Left forelimb (tissue), 1 donor: ENCODE data around the gene QRICH2.
"Not testable (repeated sequence)": the region's sequence is repeated elsewhere in the genome, so short reads cannot be mapped to it uniquely, and the experiment has no call there.

ENCODE experiments used
- DNase-seq: peaks from one replicate; pipeline ENCODE4 v3.0.0-alpha.2; 2018; ENCODE audit warnings: low spot score

The QRICH2 gene

DNA sequence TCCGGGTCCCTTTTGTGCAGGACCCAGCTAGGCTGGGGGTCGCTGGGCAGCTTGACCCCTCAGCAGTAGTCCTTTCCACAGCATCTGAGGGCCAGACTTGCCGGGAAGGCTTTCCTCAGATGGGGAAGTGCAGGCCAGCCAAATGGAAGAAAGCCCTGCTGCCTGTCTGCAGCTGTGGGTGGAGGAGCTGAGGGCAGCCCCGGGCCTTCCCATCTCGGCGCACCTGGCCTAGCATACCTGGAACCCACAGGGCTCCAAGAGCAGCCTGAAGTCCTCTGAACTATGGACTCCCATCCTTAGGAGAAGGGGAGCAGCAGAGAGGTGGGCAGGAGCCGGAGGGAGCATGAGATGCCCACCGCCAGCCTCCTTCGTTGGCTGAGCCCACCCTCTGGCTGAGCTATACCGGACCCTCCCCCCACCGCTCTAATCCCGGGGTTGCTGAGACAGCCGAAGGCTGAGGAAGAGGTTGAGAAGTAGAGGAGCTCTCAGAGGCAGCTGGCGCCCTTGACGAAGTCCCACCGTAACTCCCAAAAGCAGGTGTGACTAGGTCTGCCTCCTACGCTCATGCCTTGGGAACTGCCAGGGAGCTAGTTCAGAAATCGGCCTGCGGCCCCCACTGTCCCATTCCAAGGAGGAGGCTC is 29.7 kb downstream of the QRICH2 start:
- no peak for DNase-seq

DNA sequence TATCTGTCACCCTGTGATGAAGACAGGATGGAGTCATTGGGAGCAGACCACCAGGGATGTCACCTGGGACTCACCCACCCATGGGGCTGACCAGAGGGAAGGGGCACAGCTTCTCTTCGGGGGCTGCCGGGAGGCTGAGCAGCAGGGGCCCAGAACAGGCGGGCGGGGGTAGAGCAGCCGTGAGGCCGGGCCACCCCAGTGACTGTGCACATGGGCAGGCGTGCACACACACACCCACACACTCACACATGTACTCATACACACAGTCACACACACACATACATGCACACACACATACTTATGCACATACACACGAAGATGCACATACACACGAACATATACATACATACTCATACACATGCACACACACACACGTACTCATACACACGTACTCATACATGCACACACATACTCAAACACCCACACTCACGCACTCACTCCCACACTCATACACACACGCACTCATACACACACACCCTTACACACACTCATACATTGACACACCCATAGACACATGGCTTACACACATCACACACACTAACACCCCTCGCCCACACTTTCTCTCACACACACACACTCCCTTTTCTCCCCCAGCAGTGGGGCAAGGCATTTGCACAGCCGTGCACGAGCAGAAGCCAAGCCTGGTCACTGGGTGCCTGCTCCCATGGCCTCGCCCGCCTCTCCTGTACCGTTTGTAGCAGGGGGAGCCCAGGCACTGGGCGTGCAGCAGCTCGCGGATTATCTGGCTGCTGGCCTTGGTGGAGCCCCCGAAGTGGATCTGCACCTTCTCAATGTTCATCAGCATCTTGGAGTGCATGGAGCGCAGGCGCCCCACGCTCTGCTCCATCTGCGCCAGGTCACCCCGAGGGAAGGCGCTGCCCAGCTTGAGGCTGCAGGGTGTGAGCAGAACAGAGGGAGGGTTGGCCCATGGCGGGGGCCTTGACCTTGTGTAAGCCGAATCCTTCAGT is 30.5 kb downstream of the QRICH2 start:
- DNase-seq: no peak

DNA sequence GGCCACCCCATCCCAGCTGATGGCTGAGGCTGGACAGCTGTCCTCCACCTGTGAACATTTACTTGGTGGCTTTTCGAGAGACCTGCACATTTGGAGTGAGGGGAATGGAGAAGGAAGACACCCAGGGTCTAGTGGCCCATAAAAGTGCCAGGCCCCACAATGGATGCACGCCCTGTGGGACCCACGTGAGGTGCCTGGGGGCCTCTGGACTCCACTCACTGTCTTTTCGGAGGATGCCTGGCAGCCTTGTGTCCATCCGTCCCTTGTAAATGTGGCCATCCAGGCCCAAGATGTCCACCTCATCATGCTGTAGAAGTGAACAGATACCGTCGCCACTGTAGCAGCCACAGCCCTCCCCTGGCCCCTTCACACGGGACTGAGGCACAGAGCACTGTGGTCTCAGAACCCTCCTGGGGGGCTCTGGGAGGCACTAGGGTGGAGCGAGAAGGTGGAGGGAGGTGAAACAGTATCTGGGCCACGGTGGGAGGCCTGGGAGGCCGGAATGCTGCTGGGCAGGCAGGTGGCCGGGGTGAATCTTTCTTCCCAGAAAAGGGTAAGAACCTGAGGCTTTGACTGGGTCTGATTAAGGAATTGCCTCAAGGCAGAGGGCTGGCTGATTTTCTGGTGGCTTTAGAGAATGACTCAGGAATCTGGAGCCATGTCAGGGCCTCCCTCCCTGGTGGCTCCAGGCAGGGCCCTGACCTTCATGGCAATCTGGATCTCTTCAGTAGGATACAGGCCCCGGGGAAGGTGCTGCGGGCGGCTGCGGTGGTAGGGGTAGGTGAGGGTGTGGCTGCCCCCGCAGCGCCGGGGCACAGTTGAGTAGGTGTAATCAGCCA is 31.4 kb downstream of the QRICH2 start:
- no peak for DNase-seq

DNA sequence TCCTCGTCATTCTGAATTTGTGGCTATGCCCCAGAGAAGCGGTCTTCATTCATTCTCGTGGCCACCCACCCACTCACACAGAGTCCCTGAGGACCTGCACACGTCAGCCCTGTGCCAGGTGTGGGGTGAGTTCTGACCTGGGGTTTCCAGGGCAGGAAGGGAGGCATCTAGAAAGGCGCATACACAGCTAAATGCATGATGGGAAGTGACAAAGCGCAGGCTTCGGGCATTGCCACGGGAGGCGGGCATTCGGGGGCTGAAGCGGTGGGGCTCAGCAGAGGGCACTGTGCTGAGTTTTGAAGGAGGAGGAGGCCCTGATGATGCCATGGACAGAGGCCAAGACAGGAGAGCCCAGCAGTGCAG is 32.0 kb downstream of the QRICH2 start:
- no peak for DNase-seq

DNA sequence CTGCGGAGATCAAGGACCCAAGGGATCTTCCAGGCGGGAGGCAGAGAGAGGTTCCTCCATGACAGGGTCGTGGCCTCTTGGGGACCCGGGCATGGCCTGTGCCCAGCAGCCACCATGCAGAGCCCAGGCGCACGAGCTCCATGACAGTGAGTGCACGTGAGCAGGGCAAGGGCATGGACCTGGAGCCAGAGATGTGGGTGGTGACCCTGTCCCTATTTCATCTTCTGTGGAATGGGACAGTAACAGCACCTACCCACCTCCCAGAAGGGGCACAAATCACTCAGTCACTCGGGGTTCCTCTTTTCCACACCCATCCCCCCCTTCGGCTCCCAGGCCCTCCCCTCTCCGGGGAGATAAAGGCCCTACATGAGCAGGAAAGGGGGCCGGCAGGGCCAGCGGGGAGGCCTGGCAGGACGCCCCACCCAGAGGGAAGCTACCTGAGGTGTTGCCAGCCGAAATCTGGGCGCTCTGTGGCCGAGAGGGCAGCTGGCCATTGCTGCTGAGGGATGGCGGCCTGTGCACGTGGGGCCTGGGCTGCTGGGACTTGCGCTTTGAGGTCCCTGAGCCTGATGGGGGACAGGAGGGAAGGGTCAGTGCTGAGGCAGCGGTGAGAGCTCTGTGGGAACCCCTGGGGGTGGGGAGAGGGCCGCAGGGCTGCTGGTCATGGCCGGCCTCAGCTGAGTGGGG is 32.6 kb downstream of the QRICH2 start:
- no peak for DNase-seq

DNA sequence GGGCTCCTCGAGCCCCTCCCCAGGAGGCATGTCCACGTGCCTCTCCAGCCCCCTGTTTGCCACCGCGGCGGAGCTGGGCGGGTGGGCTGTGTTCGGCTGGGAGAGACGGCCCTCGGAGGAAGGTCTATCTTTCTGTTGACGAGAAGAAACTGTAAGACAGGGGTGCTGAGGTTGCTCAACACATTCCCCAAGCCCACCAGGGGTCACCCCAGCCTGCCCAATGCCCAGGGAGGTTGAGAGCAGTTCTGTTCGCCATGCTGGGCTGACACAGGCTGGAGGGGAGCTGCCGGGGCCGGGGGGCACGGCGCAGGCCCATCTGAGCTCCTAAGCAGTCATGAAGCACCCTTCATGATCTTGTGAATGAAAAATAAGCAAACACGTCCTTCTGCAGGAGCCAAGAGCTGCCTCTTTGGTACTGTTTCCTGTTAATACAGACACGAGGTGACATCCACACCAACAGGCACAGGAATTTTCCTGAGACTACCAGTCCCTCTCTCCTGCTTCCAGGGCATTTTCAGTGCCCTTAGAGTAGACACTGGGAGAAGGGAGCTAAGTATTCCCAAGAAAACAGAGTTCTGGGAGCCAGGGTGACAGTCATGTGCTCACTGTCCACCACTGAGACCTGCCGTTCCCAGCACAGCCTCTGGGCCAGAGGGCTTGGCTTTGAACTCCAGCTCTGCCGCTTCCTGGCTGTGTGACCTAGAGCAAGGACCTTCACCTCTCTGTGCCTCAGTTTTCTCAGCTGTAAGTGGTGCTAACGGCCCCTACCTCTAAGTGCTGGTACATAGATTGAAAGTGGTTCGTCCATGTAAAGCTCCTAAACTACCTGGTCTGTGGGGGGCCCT is 33.7 kb downstream of the QRICH2 start:
- no peak for DNase-seq

DNA sequence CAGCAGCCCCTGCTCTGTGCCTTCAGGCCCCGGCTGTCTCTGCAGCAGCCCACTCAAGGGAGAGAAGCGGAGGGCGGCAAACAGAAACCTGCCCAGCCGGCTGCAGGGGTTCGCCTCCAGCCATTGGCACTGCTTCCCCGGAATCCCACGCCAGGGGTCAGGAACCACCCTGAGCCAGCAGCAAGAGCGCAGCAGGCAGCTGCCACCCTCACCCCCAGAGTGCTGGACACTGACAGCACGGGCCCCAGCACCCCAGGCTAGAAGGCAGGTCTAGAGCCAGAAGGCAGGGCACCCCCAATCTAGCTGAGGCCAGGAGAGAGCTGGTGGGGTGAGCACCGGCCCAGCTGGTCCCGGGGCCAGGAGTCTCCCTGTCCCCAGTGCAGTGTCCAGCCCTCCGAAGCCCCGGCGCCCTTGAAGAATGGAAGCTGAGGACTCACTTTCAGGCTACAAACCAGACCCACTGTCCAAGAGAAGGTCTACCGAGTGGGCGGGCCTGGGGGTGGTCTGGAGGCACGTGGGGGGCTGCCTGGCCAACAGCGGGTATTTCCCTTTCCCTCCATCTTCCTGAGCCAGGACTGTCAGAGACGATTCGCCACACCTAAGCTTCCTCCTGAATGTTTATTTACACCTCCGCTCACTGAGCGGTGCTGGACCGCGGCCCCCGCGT is 34.5 kb downstream of the QRICH2 start:
- DNase-seq: no peak

DNA sequence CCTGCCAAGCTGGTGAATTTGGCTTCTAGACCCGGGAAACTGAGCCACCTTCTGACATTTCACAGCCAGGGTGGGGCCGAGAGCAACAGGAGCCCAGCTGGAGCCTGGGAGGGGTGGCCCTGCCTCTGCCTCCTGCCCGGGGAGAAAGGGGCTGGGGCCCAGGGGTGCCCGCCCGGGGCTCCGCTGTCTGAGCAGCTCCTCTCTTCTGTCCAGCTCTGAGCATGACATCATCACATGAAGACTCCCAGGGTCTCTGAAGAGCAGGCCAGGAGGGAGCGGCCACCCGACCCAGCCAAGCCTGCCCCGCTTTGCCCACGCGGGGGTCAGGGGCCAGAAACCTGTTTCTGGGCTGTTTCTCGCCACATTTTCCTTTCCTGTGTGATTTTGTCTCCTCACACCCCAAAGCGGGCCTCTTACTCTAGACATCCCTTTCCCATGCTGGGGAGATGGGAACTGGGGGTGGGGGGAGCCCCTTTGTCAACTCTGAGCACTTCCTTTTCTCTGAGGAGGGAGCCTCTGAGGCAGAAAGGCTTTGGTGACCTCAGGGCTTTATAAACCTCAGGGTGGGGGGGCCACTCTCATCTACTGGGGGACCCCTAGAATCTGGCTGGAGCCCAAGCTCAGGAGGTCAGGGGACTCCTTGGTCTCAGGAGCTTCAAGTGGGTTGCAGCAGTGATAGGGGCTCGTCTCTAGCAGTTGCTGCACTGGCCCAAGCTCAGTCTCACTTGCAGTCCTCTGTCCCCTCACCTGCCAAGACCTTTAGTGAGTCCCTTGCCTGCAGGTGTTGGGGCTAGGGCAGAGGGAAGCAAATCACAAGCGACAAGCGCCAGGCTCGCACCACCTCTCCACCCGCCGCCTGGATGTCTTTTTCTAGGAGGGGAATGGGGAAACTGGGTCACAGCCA is 35.3 kb downstream of the QRICH2 start:
- DNase-seq: no peak

DNA sequence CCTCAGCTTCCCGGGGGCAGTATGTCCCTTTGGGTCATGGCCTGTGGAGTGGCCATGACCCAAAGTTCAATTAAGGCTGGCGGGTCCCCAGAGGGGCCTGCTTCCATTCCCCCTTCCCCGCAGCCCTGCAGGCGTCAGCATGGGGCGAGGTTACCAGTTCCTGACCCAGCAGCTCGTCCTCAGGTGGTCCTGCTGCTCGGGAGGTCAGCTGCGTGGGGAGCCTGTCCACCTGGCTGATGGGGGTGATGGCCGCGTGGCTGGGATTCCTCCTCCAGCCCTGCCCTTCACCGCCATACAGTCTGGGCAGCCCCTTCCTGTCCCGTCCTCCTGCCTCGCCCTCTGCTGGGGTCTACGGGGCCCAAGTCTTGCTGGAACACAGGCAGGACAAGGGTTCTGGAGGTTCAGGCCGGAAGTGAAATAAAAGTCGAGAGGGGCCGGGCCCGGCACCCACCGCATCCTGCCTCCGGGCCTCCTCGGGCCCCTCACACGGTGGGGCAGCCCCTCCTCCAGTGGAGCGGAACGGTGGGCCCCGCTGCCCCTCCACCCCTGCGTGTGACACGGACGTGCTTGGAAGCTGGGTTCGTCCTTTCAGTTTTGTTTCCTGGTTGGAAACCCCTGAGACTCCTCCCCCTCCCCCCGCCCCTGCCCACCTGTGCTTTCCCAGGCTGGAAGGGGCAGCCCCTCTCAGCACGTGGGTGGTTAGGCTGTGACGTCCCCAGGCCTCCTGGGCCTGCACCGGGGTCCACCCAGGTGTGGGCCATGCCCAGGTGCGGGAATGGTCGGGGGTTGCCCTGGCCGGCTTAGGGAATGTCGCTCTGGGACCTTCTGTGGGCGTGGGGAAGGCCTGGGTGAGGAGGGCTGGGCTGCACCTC is 36.2 kb downstream of the QRICH2 start:
- DNase-seq: no peak

DNA sequence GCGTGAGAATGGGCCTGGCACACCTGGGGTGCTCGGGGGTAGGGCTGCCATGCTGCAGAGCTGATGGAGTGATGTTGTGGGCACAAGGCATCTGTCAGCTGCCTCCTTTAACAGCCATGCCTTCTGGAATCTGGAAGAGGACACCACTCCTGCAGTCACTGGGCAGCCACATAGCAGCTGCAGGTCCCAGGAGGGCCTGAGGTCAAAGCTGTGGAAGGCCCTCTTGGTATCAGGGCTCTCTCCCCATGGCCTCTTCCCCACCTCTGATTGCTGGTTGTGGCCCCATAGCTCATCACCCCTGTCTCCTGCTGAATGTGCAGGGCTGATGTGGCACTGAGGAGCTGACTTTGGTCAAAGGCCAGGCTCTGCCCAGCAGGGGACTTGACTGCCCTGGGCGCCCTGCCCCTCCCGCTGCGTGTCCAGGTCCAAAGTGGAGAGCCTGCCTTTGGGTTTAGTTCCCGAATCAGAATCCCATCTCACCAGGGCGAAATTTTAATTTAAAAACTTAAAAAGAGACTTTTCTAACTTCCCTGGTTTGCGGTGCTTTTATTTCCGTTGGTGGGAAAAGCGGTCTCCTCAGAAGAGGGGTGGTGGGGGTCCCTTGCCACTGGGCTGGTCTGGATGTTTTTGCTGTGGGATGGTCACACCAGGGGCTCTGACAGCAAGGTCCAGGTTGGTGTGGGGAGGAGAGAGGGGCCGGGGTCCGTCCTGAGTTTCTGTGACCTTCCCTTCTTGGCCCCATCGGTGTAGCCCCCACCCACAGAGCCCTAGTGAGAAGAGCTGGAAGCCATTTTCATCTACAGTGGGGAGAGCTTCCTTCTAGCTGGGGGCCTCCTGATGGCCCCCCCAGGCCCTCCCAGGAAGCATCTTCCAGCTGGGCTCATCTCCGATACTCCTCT is 37.1 kb downstream of the QRICH2 start:
- no peak for DNase-seq

DNA sequence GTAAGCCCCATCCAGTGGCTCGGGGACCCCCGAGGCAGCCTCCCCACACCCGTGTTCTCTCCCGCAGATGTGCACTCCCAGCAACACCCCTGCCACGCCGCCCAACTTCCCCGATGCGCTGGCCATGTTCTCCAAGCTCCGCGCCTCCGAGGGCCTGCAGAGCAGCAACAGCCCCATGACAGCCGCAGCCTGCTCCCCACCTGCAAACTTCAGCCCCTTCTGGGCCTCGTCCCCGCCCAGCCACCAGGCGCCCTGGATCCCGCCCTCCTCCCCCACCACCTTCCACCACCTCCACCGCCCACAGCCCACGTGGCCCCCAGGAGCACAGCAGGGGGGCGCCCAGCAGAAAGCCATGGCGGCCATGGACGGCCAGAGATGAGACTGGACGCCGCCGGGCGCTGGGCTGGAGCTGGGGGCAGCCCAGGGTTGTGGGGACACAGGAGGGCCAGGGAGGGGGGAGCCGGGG is 37.9 kb downstream of the QRICH2 start:
- DNase-seq: no peak

DNA sequence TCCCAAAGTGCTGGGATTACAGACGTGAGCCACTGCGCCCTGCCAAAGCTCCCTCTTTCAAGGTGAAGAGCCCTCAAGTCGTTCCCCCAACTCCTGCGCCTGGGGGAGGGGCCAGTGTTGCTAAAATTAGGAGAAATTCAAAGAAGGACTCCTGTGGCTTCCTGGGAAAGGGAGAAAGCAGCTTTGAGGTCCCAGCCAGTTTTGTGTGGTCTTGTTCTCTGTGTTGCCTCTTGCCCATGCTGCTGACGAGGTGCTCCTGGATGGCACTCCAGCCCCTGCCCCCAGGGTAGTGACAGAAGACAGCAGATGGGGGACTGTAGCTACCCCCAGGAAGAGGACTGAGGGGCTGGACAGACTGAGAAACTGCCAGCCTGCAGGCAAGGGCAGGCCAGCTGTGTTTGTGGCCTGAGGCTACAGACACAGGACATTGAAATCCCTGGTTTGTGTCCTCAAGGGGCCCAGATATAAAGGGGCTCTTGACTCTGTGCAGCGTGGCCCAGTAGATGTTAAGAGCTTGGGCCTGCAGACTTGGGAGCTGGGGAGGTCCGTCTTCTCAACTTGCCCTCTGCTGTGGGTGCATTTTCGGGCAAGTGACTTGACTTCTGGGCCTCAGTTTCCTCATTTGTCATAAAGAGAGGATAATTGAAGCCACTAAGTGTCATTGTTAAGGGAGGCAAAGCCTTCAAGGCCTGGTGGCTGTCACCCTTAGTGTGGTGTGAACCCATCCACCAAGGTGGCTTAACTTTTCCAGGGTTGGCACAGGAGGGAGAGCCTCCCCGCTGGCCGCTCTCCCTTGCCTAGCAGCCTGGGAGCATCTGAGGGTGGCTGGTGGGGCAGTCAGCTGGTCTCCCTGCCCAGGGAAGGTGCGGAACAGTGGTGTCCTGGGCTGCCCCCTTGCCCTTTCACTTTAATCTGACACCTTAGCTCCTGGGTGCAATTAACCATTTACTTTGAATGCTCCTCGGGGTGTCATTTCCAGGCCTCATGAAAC is 38.8 kb downstream of the QRICH2 start:
- DNase-seq: no peak

DNA sequence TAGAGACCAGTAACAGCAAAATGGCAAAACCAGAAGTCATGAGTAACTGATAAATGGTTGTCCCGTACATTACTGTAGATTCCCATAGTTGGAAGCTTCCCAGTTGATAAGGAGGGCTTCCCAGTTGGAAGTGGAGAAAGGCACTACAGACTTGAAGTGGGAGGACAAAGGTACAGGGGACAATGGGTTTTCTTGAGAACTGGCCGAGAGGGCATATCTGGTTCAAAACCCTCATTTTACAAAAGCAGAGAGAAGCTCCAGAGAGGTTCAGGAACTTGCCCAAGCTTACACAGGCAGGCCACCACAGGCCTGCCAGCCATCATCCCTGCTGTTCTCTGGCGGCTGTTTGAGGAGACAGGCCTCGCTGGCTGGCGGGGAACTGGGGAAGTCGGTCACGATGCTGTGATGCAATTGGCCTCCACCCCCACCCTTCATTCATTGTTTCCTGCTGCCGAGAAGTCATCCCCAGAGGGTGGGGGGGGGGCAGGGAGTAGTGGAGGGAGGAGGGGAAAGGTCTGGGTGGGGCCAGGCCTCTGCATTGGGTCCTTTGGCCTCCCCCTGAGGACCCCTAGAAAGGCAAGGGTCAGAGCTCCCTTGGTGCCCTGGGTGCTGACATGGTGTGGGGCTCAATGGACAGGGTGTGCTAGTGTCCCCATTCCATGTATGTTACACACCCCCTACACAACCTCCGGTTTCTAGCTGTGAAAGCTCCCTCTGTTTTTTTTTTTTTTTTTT is 39.9 kb downstream of the QRICH2 start:
- DNase-seq: no peak

DNA sequence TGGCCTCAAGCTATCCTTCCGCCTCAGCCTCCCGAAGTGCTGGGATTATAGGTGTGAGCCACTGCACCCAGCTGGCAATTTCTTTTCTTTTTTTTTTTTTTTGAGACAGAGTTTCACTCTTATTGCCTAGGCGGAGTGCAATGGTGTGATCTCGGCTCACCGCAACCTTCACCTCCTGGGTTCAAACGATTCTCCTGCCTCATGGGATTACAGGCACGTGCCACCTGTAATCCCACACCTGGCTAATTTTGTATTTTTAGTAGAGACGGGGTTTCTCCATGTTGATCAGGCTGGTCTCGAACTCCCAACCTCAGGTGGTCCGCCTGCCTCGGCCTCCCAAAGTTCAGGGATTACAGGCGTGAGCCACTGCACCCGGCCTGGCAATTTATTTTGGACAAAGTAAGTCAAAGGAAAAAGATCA is 40.5 kb downstream of the QRICH2 start:
- not testable (repeated sequence) for DNase-seq

DNA sequence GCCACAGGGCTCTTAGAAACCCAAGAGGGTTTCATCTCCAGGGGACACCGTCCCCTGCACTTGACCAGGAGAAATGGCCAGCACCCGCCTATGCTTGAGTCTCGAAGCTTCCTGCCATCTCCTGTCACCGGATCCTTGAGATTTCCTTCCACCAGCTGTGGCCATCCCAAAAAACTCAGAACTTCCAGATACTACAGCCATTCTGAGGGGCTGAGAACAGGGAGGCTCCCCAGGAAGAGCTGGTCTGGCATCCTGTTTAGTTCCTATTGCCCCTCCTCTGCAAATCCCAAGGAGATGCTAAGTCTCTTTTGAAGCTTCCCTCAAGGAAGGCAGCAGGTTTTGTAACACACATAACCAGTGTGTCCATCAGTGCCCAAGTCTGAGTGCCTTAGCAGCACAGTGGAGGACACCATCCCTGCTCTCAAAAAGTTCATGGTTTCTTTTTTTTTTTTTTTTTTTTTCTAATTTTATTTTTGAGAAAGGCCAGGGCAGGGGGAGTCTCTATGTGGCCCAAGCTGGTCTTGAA is 41.0 kb downstream of the QRICH2 start:
- no peak for DNase-seq
